Stimulated activated CD8-positive, alpha-beta memory T cell treated with anti-CD3 and anti-CD28 coated beads, Interleukin-4, amount 100 ng/mL, for 4 hours (primary cell): ENCODE measurements around the gene SCN7A.
"Not testable (repeated sequence)": the region's sequence is repeated elsewhere in the genome, so short reads cannot be mapped to it uniquely, and the experiment has no call there.

Experiments
- DNase-seq, 2 donors: peaks; one replicate each; pipeline ENCODE4 v3.0.0-alpha.2; 2020; ENCODE audit warnings: low read depth in 2 of 2, low spot score in 1 of 2

The SCN7A gene

GRCh38 chr2:166454006-166454595 lies 39.9 kb downstream of the SCN7A start:
- no peak for DNase-seq

- DNase-seq: no peak
These were observed 42.6 kb downstream of the SCN7A start for GRCh38 chr2:166451468-166451867.

- no peak for DNase-seq
These were observed 44.6 kb downstream of the SCN7A start for GRCh38 chr2:166449439-166449838.

- no peak for DNase-seq
These were observed 45.9 kb downstream of the SCN7A start for GRCh38 chr2:166448106-166448505.

GRCh38 chr2:166444306-166444705 lies 49.7 kb downstream of the SCN7A start:
- DNase-seq: no peak

GRCh38 chr2:166440313-166440712 lies 53.7 kb downstream of the SCN7A start:
- no peak for DNase-seq

GRCh38 chr2:166439078-166439477 lies 55.0 kb downstream of the SCN7A start:
- DNase-seq: no peak

- DNase-seq: no peak
These were observed 57.1 kb downstream of the SCN7A start for GRCh38 chr2:166436976-166437375.

GRCh38 chr2:166436189-166436588 lies 57.9 kb downstream of the SCN7A start:
- DNase-seq: no peak

- no peak for DNase-seq
These were observed 59.6 kb downstream of the SCN7A start for GRCh38 chr2:166434491-166434890.

- no peak for DNase-seq
These were observed 60.6 kb downstream of the SCN7A start for GRCh38 chr2:166433457-166433856.

GRCh38 chr2:166432331-166432730 lies 61.7 kb downstream of the SCN7A start:
- DNase-seq: no peak

- no peak for DNase-seq
These were observed 69.2 kb downstream of the SCN7A start for GRCh38 chr2:166424841-166425240.

- no peak for DNase-seq
These were observed 74.5 kb downstream of the SCN7A start for GRCh38 chr2:166419616-166419934.

GRCh38 chr2:166418853-166419615 lies 75.0 kb downstream of the SCN7A start:
- no peak for DNase-seq

- DNase-seq: no peak
These were observed 76.4 kb downstream of the SCN7A start for GRCh38 chr2:166417669-166418068.

- DNase-seq: no peak
These were observed 80.8 kb downstream of the SCN7A start for GRCh38 chr2:166413255-166413654.

GRCh38 chr2:166411473-166412230 lies 82.4 kb downstream of the SCN7A start:
- no peak for DNase-seq

- no peak for DNase-seq
These were observed 83.1 kb downstream of the SCN7A start for GRCh38 chr2:166410828-166411472.

- DNase-seq: not testable (repeated sequence)
These were observed 86.3 kb downstream of the SCN7A start for GRCh38 chr2:166407746-166408145.

GRCh38 chr2:166406374-166406773 lies 87.7 kb downstream of the SCN7A start:
- no peak for DNase-seq

GRCh38 chr2:166405569-166405926 lies 88.5 kb downstream of the SCN7A start:
- no peak for DNase-seq
